Neural crest cell (in vitro differentiated cells): ENCODE data around the gene PHKG1. TPM values are rescaled to one million over a fixed set of nuclear protein-coding genes. Genes with fewer than 3 reads are reported as not detected.
"Not testable (repeated sequence)": the region's sequence is repeated elsewhere in the genome, so short reads cannot be mapped to it uniquely, and the experiment has no call there.

Experiments used
- DNase-seq: peaks from one replicate; pipeline ENCODE4 v3.0.0; 2021; ENCODE audit warnings: low read depth, mixed read lengths, low spot score
- H3K27ac Mint-ChIP-seq: one replicate; pipeline ENCODE4 v1.8.0; 2021; ENCODE audit warnings: mild to moderate bottlenecking, mixed read lengths; ENCODE audit not compliant: unreplicated experiment
- H3K27me3 Mint-ChIP-seq: 2 replicates; pipeline ENCODE4 v1.8.0; 2021; ENCODE audit warnings: low read depth, mild to moderate bottlenecking, mixed read lengths
- H3K36me3 Mint-ChIP-seq: 2 replicates; pipeline ENCODE4 v1.8.0; 2021; ENCODE audit warnings: low read depth, mild to moderate bottlenecking, mixed read lengths
- H3K4me1 Mint-ChIP-seq: 2 replicates; pipeline ENCODE4 v1.8.0; 2021; ENCODE audit warnings: mixed read lengths
- H3K4me3 Mint-ChIP-seq: one replicate; pipeline ENCODE4 v1.8.0; 2021; ENCODE audit warnings: mild to moderate bottlenecking, mixed read lengths
- H3K9me3 Mint-ChIP-seq: 2 replicates; pipeline ENCODE4 v1.8.0; 2021; ENCODE audit warnings: mixed read lengths
- total RNA-seq: library from RNA; stranded (reverse); gene quantifications from 2 replicates; pipeline ENCODE4 v1.2.1, GENCODE V29; 2021
- TF ChIP-seq, protein P1 (sequence below): fragments of 200-600 bp; sonication (generic); conservative IDR thresholded peaks from 2 replicates; pipeline ENCODE4 v1.5.0; 2021; ENCODE audit warnings: antibody characterized with exemption, mild to moderate bottlenecking

The PHKG1 gene
- total RNA-seq, 1 donor from 2014 or later: 1.7 TPM

- Mint-ChIP-seq H3K27ac (peak overlapping the region; percentile 98), H3K27me3 (no peaks in the 10 kb centered on the region), H3K36me3 (peaks cover 3% of the 10 kb centered on the region), H3K4me1 (peaks cover 43% of the 10 kb centered on the region), H3K4me3 (peak overlapping the region; percentile 97), H3K9me3 (no peaks in the 10 kb centered on the region)
- TF ChIP-seq, protein P1, sequence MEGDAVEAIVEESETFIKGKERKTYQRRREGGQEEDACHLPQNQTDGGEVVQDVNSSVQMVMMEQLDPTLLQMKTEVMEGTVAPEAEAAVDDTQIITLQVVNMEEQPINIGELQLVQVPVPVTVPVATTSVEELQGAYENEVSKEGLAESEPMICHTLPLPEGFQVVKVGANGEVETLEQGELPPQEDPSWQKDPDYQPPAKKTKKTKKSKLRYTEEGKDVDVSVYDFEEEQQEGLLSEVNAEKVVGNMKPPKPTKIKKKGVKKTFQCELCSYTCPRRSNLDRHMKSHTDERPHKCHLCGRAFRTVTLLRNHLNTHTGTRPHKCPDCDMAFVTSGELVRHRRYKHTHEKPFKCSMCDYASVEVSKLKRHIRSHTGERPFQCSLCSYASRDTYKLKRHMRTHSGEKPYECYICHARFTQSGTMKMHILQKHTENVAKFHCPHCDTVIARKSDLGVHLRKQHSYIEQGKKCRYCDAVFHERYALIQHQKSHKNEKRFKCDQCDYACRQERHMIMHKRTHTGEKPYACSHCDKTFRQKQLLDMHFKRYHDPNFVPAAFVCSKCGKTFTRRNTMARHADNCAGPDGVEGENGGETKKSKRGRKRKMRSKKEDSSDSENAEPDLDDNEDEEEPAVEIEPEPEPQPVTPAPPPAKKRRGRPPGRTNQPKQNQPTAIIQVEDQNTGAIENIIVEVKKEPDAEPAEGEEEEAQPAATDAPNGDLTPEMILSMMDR: no peak
- DNase-seq: no peak
Measured at GRCh38 chr7:56051053-56051338, 41.8 kb downstream of the PHKG1 start.

DNA sequence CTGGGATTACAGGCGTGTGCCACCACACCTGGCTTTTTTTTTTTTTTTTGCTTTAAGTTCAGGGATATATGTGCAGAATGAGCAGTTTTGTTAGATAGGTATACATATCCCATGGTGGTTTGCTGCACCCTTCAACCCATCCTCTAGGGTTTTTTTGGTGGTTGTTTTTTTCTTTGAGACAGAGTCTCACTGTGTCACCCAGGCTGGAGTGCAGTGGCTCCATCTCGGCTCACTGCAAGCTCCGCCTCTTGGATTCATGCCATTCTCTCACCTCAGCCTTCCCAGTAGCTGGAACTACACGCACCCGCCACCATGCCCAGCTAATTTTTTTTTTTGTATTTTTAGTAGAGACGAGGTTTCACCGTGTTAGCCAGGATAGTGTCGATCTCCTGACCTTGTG is 44.0 kb downstream of the PHKG1 start:
- H3K9me3 Mint-ChIP-seq, DNase-seq, H3K27ac Mint-ChIP-seq, H3K36me3 Mint-ChIP-seq, H3K27me3 Mint-ChIP-seq: not testable (repeated sequence)
- TF ChIP-seq, protein P1: peak; percentile 25
- Mint-ChIP-seq H3K4me1 (peaks cover 29% of the 10 kb centered on the region), H3K4me3 (peak overlapping the region; percentile 25)

- H3K9me3 Mint-ChIP-seq: no peaks in the 10 kb centered on the region
- peaks cover 24% of the 10 kb centered on the region for H3K4me1 Mint-ChIP-seq
- no peaks in the 10 kb centered on the region for H3K36me3 Mint-ChIP-seq
- no peak overlapping the region for H3K27ac Mint-ChIP-seq
- H3K27me3 Mint-ChIP-seq: no peaks in the 10 kb centered on the region
- no peak for DNase-seq
- H3K4me3 Mint-ChIP-seq: peak overlapping the region; percentile 25
- TF ChIP-seq, protein P1: no peak
Measured at GRCh38 chr7:56048245-56048644, 44.5 kb downstream of the PHKG1 start.

GRCh38 chr7:56047446-56048116 is 45.2 kb downstream of the PHKG1 start:
- H3K4me1 Mint-ChIP-seq: peaks cover 19% of the 10 kb centered on the region
- H3K36me3 Mint-ChIP-seq, H3K27ac Mint-ChIP-seq, DNase-seq, H3K27me3 Mint-ChIP-seq, H3K4me3 Mint-ChIP-seq, H3K9me3 Mint-ChIP-seq: not testable (repeated sequence)

DNA sequence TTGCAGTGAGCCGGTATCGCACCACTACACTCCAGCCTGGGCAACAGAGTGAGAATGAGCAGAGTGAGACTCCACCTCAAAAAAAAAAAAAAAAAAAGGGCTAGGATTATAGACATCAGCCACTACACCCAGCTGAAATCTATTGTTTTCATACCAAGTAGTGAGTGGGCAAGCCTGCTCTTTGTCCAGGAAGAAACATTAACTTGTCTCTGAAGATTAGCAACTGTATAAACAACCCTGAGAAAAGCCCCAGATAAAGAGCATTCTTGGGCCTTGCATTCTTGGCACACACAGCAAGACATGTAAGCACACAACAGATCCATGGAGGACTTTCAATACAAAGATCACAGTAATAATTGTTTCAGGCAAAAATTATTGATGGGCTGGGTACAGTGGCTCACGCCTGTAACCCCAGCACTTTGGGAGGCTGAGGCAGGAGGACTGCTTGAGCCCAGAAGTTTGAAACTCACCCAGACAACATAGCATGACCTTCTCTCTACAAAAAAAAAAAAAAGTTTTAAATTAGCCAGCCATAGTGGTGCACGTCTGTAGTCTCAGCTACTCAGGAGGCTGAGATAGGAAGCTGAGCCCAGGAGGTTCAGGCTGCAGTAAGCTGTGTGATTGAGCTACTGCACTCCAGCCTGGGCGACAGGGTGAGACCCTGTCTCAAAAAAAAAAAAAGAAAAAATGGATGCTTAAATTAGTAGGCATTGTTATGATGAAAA is 45.9 kb downstream of the PHKG1 start:
- Mint-ChIP-seq H3K4me1 (peaks cover 19% of the 10 kb centered on the region), H3K27me3 (no peaks in the 10 kb centered on the region), H3K36me3 (peaks cover 3% of the 10 kb centered on the region), H3K9me3 (no peaks in the 10 kb centered on the region), H3K4me3 (peak overlapping the region; percentile 56), H3K27ac (no peak overlapping the region)
- no peak for DNase-seq
- TF ChIP-seq, protein P1: no peak

- peaks cover 14% of the 10 kb centered on the region for H3K4me1 Mint-ChIP-seq
- H3K27ac Mint-ChIP-seq, H3K9me3 Mint-ChIP-seq, H3K27me3 Mint-ChIP-seq, H3K4me3 Mint-ChIP-seq, DNase-seq, H3K36me3 Mint-ChIP-seq: not testable (repeated sequence)
Measured at GRCh38 chr7:56045758-56046157, 47.0 kb downstream of the PHKG1 start.
